SH-SY5Y (cell line): ENCODE results near the gene KIAA0930.

Experiments
- GATA2 ChIP-seq: IDR thresholded peaks from 2 replicates; pipeline ENCODE4 v1.6.1; 2011; ENCODE audit warnings: mild to moderate bottlenecking, low read depth, low read length
- GATA3 ChIP-seq: IDR thresholded peaks from 2 replicates; pipeline ENCODE4 v1.6.1; 2011; ENCODE audit warnings: low read depth, mild to moderate bottlenecking, low read length, moderate library complexity

KIAA0930 gene

DNA sequence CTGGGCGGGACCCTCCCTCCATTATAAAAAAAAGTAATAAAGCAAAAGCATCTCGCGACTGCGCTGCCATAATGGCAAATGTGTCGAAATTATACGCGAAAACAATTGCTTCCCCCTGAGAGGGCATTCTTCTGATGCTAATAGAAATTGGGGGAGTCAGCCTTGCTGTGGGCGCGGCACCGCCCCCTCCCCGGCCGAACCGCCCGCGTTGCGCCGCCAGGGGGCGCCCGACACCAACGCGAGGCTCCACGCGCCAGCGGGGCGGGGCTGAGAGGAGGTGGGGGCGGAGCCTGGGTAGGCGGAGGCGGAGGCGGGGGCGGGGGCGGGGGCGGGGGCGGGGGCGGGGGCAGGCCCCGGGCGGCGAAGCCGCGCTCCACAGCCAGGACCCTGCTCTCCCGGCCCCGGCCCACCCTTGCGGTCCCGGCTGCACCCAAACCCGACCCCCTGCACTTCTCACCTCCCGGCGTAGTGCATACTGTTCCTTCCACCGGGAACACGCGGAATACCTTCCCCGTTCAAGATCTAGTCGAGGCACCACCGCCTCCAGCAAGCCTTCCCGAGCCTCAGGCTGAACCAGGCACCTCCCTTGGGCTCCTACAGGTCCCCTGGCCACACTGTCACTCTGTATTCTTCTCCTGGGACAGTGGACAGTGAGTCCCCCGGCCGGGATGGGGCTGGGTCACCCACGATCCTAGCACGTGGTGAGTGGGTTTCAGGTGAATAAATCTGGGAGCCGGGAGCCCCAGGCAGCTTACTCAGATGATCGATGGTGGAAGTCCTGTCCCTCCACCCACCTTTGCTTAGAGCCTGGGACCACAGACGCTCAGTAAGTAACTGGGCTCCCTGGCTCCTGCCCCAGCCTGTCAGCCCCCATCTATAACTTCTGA, 28.5 kb upstream of the KIAA0930 start:
- TF ChIP-seq GATA2 (no peak), GATA3 (no peak)

DNA sequence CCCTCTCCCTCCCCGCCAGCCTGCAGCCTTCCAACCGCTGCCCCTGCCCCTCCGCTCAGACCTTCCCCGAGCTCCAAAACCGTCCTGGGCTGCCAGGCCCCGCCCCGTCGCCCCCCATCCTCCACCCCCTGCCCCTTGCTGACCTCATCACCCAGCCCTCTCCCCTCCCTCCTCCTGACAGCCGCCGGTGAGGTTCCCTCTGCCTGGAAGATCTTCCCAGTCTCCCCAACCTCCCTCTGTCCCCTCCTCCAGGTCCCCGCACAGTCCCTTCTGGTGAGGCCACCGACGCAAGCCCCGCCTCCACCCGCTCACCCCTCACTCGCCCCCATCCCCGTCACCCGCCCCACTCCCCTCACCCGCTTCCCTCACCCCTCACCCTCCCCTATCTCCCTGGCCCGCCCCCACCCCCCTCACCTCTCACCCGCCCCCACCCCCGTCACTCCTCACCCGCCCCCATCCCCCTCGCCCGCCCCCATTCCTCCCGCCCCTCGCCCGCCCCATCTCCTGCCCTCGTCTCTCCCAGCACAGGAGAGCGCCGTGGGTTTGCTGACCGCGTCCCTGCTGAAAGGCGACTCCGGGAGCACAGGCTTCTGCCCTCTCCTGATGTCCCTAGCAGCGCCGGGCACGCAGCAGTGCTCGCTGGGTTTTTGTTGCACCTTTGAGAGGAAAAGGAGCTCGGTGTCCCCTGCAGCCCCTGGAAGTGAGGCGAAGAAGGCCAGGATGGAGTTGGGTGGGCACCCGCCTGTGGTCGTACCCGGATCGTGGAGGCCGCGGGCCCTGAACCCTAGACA, 27.7 kb upstream of the KIAA0930 start:
- TF ChIP-seq GATA3: no peak
- TF ChIP-seq GATA2: no peak

DNA sequence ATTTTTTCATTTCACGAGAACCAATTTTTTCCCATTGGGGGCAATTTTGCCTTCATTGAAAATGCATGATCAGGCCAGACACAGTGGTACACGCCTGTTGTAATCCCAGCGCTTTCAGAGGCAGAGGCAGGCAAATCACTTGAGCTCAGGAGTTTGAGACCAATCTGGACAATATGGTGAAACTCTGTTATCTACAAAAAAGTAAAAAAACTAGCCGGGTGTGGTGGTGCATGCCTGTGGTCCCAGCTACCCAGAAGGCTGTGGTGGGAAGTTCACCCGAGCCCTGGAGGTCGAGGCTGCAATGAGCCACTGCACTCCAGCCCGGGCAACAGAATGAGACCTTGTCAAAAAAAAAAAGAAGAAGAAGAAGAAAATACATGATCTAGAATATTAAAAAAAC, 24.8 kb upstream of the KIAA0930 start:
- TF ChIP-seq GATA3 (no peak), GATA2 (no peak)

DNA sequence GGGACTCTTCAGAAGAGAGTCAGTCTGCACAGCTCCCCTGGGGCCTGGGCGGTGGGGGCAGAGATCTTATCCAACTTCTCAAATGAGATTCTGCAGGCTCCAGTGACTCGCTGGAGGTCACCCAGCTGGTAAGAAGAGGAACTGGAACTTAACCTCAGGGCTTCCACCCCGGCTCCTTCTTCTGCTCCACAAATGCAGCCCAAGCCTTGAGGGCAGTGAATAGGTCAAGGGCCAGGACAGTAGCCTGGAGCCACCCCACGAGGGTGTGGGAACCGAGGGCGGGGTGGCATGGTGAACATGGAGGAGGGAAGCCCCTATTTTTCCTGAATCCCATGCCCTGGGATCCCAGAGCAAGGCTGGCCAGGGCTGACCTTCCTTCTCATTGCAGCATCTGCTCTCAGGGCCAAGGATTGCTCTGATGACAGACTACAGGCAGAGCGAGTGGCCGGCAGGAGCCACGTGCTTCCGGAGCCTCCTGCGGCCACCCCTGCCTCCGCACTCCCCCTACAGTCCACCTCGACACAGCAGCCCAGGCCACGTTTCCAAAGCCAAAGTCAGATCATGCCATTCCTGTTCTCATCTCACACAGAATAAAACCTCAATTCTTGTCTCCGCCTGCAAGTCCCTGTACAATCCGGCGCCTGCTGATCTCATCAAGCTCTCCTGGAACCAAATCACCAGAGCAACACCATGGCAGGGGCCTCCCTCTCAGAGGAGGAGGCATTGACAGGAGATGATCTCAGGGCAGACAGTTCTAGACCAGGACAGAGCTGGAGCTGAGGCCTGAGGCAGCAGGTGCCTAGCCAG, 23.0 kb upstream of the KIAA0930 start:
- peak; percentile 65 for TF ChIP-seq GATA2
- no peak for TF ChIP-seq GATA3

DNA sequence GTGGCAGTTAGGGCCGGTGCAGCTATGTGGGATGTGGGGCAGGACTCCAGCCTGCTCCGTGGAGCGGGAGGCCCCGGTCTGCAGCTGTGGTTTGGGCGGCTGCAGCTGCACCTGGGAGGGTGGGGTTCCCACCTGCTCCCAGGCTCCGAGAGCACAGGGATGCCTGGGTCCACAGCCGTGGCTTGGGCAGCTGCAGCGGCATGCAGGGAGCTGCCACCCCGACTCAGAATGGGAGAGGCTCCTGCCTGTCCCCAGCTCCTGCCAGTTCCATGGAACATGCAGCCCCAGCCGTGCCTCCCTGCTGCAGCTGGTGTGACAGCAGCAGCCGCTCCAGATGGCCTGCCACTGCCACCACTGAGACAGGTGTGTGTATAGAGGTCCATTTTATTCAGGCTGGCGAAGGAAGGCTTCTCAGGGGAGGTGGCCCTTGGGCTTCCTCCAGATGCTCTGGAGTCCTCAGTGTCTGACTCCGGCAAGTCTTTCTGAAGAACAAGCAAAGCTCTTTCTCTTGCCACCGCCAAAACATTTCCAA, 22.3 kb upstream of the KIAA0930 start:
- TF ChIP-seq GATA3 (no peak), GATA2 (no peak)

DNA sequence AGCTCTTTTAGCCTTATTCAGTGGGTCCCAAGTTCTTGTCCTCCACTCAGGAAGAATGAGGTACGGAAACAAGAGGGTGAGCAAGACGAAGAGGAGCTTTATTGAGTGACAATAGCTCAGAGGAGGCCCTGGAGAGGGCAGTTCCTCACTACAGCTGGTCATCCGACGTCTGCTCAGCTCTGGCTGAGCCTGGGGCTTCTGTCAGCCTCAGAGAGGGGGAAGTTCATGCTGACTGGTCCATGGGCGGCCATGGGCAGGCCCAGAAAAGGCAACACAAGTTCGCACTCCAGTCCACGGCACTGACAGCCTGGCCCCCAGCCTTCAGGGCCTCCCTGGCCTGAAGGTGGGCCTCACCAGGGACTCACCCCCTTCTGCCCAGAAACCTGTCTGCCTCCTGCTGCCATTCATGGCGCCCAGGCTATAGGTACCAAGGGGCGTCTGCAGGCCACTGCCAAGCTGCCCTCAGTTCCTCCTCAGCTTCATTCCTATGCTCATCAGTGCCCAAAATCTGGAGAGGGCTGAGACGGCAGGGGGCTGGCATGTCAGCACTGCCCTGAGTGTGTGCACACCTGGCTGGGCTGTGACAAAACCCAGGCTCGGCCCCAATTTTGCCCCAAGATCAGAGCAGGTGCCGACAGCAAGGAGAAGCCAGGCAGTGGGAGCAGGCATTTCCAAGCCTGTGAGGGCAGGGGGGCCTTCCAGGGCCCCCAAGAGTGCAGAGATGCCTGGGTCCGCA, 21.7 kb upstream of the KIAA0930 start:
- TF ChIP-seq GATA3 (no peak), GATA2 (no peak)

DNA sequence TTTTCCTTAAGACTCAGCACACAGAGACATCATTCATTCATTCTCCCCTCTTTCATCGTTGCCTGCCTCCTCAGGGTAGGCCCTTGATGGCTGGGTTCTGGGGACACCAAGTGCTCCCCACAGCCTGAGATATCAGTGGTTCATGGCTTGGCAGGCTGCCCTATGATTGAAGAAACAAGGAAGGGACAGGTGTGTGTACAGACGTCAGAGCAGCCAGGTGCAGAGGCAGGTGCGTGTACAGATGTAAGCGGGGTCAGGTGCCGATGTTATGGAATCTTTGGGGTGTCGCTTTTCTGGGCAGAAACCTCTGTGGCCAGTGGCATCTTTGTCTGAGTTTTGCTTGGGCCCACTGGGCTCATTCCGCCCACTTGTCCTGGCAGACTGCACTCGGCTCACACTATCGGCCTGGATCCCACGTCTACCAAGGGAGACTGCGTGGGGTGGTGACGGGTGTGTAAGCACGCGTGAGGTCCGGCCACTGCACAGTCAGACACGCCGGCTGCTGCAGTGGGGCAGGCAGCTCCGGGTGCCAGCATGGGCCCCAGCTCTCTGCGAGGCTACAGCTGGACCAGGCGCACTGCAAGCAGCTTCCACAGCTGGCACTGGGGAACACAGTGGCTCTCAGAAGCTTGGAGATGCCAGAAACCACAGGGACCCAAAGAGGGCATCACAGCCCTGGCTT, 20.9 kb upstream of the KIAA0930 start:
- TF ChIP-seq GATA3 (no peak), GATA2 (no peak)

DNA sequence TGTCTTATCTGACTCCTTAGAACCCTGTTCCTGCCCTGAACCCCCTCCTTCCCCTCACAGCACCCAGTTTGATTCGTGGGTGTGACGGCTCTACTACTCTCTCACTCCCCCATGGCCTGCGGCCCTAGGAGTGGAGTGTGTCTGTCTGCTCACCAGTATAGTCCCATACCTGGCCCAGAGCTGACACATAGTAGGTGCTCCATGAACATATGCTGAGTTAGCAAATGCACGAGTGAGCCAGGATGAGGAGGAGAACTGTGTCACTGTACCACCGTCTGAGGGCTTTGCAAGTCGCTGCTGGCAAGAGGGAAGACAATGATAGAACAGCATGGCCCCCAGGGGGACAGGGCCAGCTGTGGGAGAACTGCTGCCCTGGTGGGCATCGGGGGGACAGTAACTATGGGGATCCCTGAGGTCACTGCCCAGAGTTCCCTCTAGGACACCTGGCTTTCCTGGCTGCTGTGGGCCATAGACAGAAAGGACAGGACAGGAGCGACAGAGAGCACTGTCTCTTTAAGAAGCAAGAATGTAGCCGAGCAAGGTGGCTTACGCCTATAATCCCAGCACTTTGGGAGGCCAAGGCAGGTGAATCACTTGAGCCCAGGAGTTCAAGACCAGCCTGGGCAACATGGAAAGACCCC, 19.2 kb upstream of the KIAA0930 start:
- TF ChIP-seq GATA3 (no peak), GATA2 (no peak)

DNA sequence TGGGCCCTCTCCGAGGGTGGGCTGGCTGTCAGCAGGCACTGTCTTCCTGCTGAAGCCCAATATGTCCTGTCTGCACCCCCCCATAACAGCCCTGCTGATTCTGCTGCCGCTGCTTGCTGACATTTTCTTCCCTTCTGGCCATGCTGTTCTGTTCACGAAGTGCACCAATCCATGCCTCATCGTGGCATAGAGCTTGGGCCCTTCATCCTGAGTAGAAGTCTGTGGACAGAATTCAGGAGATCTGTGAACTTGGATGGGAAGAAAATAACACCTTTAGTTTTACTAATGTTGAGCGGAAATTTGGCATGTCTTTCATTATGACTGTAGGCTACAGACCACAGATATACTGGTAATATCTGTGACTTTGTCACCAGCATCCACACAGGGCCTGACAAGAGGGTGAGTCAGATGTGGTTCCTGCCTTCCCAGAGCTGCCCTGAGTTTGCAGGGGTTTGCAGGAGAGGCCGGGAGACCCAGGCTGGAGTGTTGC, 14.1 kb upstream of the KIAA0930 start:
- TF ChIP-seq GATA2: no peak
- TF ChIP-seq GATA3: no peak

DNA sequence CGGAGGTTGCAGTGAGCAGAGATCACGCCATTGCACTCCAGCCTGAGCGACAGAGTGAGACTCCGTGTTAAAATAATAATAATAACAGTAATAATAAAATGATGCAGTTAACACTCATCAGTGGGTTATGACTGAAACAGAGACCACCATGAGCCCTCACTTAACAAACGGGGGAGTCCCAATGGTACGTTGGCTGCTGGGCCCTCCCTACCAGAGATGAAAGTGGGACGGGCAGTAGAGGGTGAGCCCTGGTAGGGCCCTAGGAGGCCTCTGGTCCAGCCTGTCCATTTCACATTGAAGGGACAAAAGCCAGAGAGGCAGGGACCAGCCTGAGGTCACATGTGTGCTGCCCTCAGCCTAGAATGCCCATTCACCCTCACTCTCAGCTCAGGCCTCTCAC, 13.7 kb upstream of the KIAA0930 start:
- TF ChIP-seq GATA3: no peak
- no peak for TF ChIP-seq GATA2

DNA sequence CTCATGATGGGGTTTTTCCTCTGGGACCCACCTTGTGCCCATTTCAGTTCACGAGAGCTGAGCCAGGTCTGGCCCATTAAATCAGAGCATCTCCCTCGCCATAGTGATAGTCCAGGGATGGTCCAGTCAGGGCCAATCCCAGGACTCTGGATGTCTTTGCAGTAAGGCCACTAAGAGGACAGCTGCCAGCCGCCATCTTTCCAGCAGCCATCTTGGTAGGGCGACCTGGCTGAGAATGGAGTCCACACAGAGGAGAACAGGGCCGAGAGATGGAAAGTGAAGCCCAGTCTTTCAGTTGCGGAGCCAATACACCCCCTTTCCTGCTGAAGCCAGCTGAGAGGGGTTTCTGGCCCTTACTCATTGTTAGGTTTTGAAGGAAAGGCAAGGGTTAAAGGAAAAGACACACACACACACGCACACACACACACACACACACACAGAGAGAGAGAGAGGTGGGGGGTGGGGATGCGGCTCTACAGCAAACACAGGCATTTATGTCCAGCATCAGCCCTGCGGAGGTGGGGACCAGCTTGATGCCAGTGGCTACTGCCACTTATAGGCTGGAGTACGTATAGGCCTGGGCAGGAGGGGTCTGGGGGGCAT, 12.4 kb upstream of the KIAA0930 start:
- TF ChIP-seq GATA3: no peak
- TF ChIP-seq GATA2: no peak

DNA sequence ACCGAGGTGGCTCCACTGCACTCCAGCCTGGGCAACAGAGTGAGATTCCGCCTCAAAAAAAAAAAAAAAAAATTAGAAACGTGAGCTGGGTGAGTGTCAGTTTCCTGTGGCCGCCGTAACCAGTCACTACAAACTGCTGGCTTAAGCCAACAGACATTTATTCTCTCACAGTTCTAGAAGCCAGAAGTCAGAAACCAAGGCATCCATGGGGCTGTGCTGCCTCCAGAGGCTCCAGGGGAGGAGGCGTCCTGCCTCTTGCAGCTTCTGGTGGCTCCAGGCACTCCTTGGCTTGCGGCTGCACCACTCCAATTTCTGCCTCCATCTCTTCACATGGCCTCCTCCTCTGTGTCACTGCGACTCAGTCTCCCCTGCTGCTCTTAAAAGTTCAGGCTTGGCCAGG, 11.1 kb upstream of the KIAA0930 start:
- TF ChIP-seq GATA3: no peak
- TF ChIP-seq GATA2: no peak
